ENCODE measurements around the gene OR2AE1. TPM values are rescaled to one million over a fixed set of nuclear protein-coding genes. Genes with fewer than 3 reads are reported as not detected.

The OR2AE1 gene
- total RNA-seq, 5 donors from 2014 or later (not counting 1 experiment from before 2014, with no cell fraction given): 0.35 to 1.3 (median 1.0) TPM; not detected in 1

- Histone ChIP-seq H3K9me3 (no peaks in the 10 kb centered on the region), H3K36me3 (ENCODE audit: control insufficient read depth in 2 of 2, extremely low read depth in 1 of 2, insufficient read depth in 1 of 2, low read length in 1 of 2) (peaks cover 0 to 44% of the 10 kb centered on the region in 2 donors), H3K4me1 (ENCODE audit: control insufficient read depth in 1 of 2, extremely low read depth in 1 of 2, insufficient read depth in 2 of 2, low read length in 2 of 2) (peaks cover 0 to 7% of the 10 kb centered on the region in 2 experiments), H3K27ac (ENCODE audit: low read length) (no peak overlapping the region), H3K27me3 (replicated peaks in 1 of 2; ENCODE audit: control insufficient read depth in 2 of 2, extremely low read depth in 1 of 2, insufficient read depth in 2 of 2, low read length in 1 of 2) (no peaks in the 10 kb centered on the region), H3K4me3 (ENCODE audit: control insufficient read depth in 1 of 2, extremely low read depth in 1 of 2, low read length in 1 of 2) (no peak overlapping the region)
- DNase-seq (no peak), ATAC-seq (replicated peaks in 1 of 4) (no peak)
- no peaks in the 10 kb centered on the region for H3K9me3 Mint-ChIP-seq
- peaks cover 34% of the 10 kb centered on the region for H3K36me3 Mint-ChIP-seq
- no peak overlapping the region for H3K27ac Mint-ChIP-seq
- peaks cover 57 to 82% (median 61%) of the 10 kb centered on the region in 3 donors for H3K4me1 Mint-ChIP-seq
- CTCF ChIA-PET: interaction anchor here in 1 of 2 donors (0.6 kb wide), 2 partner anchors 218 to 220 kb away, joined by 3 read pairs; no protein-coding TSS in a partner anchor
- 100% methylated on average over 1 of the region's 2 CpGs for WGBS (ENCODE audit: insufficient coverage)
- H3K27me3 Mint-ChIP-seq: no peaks in the 10 kb centered on the region
- POLR2A ChIA-PET: no interaction called here
- no peak overlapping the region for H3K4me3 Mint-ChIP-seq
Observed at GRCh38 chr7:99910976-99911375, 34.1 kb upstream of the OR2AE1 start.

- no peaks in the 10 kb centered on the region for H3K27me3 ChIP-seq (replicated peaks in 1 of 2; ENCODE audit: control insufficient read depth in 2 of 2, extremely low read depth in 1 of 2, insufficient read depth in 2 of 2, low read length in 1 of 2)
Observed at GRCh38 chr7:99901581-99901980, 24.7 kb upstream of the OR2AE1 start.

GRCh38 chr7:99899830-99900519 is 23.1 kb upstream of the OR2AE1 start:
- no peak for DNase-seq
- CTCF ChIA-PET: interaction anchor here in 1 of 2 donors (0.5 kb wide), 1 partner anchor 771 kb away, joined by 3 read pairs; no protein-coding TSS in a partner anchor
- Histone ChIP-seq H3K27ac (ENCODE audit: low read length) (no peak overlapping the region), H3K4me3 (ENCODE audit: control insufficient read depth in 1 of 2, extremely low read depth in 1 of 2, low read length in 1 of 2) (no peak overlapping the region), H3K36me3 (ENCODE audit: control insufficient read depth in 2 of 2, extremely low read depth in 1 of 2, insufficient read depth in 1 of 2, low read length in 1 of 2) (peaks cover 8 to 48% of the 10 kb centered on the region in 2 donors), H3K27me3 (replicated peaks in 1 of 2; ENCODE audit: control insufficient read depth in 2 of 2, extremely low read depth in 1 of 2, insufficient read depth in 2 of 2, low read length in 1 of 2) (no peaks in the 10 kb centered on the region), H3K9me3 (no peaks in the 10 kb centered on the region), H3K4me1 (ENCODE audit: control insufficient read depth in 1 of 2, extremely low read depth in 1 of 2, insufficient read depth in 2 of 2, low read length in 2 of 2) (peaks cover 0 to 8% of the 10 kb centered on the region in 2 experiments)
- H3K4me1 Mint-ChIP-seq: peaks cover 0 to 9% (median 6%) of the 10 kb centered on the region in 3 donors
- POLR2A ChIA-PET: no interaction called here
- WGBS (ENCODE audit: insufficient coverage): 100% methylated on average over 2 of the region's 6 CpGs
- no peaks in the 10 kb centered on the region for H3K27me3 Mint-ChIP-seq
- H3K36me3 Mint-ChIP-seq: peaks cover 61% of the 10 kb centered on the region
- H3K27ac Mint-ChIP-seq: no peak overlapping the region
- no peaks in the 10 kb centered on the region for H3K9me3 Mint-ChIP-seq
- no peak for ATAC-seq (replicated peaks in 1 of 4)
- no peak overlapping the region for H3K4me3 Mint-ChIP-seq

More at GRCh38 chr7:99901581-99901980, 24.7 kb upstream of the OR2AE1 start:
- Mint-ChIP-seq H3K4me3 (no peak overlapping the region), H3K27me3 (no peaks in the 10 kb centered on the region), H3K4me1 (peaks cover 1 to 11% (median 8%) of the 10 kb centered on the region in 3 donors), H3K9me3 (no peaks in the 10 kb centered on the region), H3K27ac (no peak overlapping the region), H3K36me3 (peaks cover 70% of the 10 kb centered on the region)
- ChIA-PET POLR2A (interaction anchor here in 1 of 2 donors (0.7 kb wide), 1 partner anchor 15 kb away, joined by 3 read pairs; no protein-coding TSS in a partner anchor), CTCF (no interaction called here)
- no peak for DNase-seq
- Histone ChIP-seq H3K9me3 (no peaks in the 10 kb centered on the region), H3K4me3 (ENCODE audit: control insufficient read depth in 1 of 2, extremely low read depth in 1 of 2, low read length in 1 of 2) (no peak overlapping the region), H3K4me1 (ENCODE audit: control insufficient read depth in 1 of 2, extremely low read depth in 1 of 2, insufficient read depth in 2 of 2, low read length in 2 of 2) (peaks cover 0 to 8% of the 10 kb centered on the region in 2 experiments), H3K27ac (ENCODE audit: low read length) (no peak overlapping the region), H3K36me3 (ENCODE audit: control insufficient read depth in 2 of 2, extremely low read depth in 1 of 2, insufficient read depth in 1 of 2, low read length in 1 of 2) (peaks cover 8 to 63% of the 10 kb centered on the region in 2 donors)
- ATAC-seq (replicated peaks in 1 of 4): no peak
- WGBS (ENCODE audit: insufficient coverage): 96% methylated on average over 10 of the region's 10 CpGs

GRCh38 chr7:99898836-99899235 is 22.0 kb upstream of the OR2AE1 start:
- no peak for ATAC-seq (replicated peaks in 1 of 4)
- no peaks in the 10 kb centered on the region for H3K27me3 Mint-ChIP-seq
- WGBS (ENCODE audit: insufficient coverage): no CpG with 5 or more reads among the region's 3 CpGs
- H3K27me3 ChIP-seq (replicated peaks in 1 of 2; ENCODE audit: control insufficient read depth in 2 of 2, extremely low read depth in 1 of 2, insufficient read depth in 2 of 2, low read length in 1 of 2): no peaks in the 10 kb centered on the region
- no peak overlapping the region for H3K27ac Mint-ChIP-seq
- ChIA-PET POLR2A (no interaction called here), CTCF (no interaction called here)
- H3K4me1 ChIP-seq (ENCODE audit: control insufficient read depth in 1 of 2, extremely low read depth in 1 of 2, insufficient read depth in 2 of 2, low read length in 2 of 2): peaks cover 0 to 8% of the 10 kb centered on the region in 2 experiments
- H3K27ac ChIP-seq (ENCODE audit: low read length): no peak overlapping the region
- no peak for DNase-seq
- no peak overlapping the region for H3K4me3 Mint-ChIP-seq
- H3K9me3 ChIP-seq: no peaks in the 10 kb centered on the region
- no peaks in the 10 kb centered on the region for H3K9me3 Mint-ChIP-seq
- H3K4me1 Mint-ChIP-seq: peaks cover 0 to 6% (median 6%) of the 10 kb centered on the region in 3 donors
- no peak overlapping the region for H3K4me3 ChIP-seq (ENCODE audit: control insufficient read depth in 1 of 2, extremely low read depth in 1 of 2, low read length in 1 of 2)
- H3K36me3 ChIP-seq (ENCODE audit: control insufficient read depth in 2 of 2, extremely low read depth in 1 of 2, insufficient read depth in 1 of 2, low read length in 1 of 2): peaks cover 8 to 38% of the 10 kb centered on the region in 2 donors
- H3K36me3 Mint-ChIP-seq: peaks cover 55% of the 10 kb centered on the region

GRCh38 chr7:99898023-99898357 is 21.2 kb upstream of the OR2AE1 start:
- CTCF ChIA-PET: no interaction called here
- Histone ChIP-seq H3K4me3 (ENCODE audit: control insufficient read depth in 1 of 2, extremely low read depth in 1 of 2, low read length in 1 of 2) (no peak overlapping the region), H3K27me3 (replicated peaks in 1 of 2; ENCODE audit: control insufficient read depth in 2 of 2, extremely low read depth in 1 of 2, insufficient read depth in 2 of 2, low read length in 1 of 2) (no peaks in the 10 kb centered on the region), H3K36me3 (ENCODE audit: control insufficient read depth in 2 of 2, extremely low read depth in 1 of 2, insufficient read depth in 1 of 2, low read length in 1 of 2) (peaks cover 8 to 29% of the 10 kb centered on the region in 2 donors), H3K4me1 (ENCODE audit: control insufficient read depth in 1 of 2, extremely low read depth in 1 of 2, insufficient read depth in 2 of 2, low read length in 2 of 2) (peaks cover 0 to 8% of the 10 kb centered on the region in 2 experiments), H3K9me3 (no peaks in the 10 kb centered on the region), H3K27ac (ENCODE audit: low read length) (no peak overlapping the region)
- H3K27ac Mint-ChIP-seq: peak overlapping the region; percentile 52 to 64
- peaks cover 47% of the 10 kb centered on the region for H3K36me3 Mint-ChIP-seq
- no peak for DNase-seq
- peaks cover 0 to 6% (median 6%) of the 10 kb centered on the region in 3 donors for H3K4me1 Mint-ChIP-seq
- no peaks in the 10 kb centered on the region for H3K27me3 Mint-ChIP-seq
- no CpG with 5 or more reads among the region's 2 CpGs for WGBS (ENCODE audit: insufficient coverage)
- no peaks in the 10 kb centered on the region for H3K9me3 Mint-ChIP-seq
- H3K4me3 Mint-ChIP-seq: no peak overlapping the region
- no peak for ATAC-seq (replicated peaks in 1 of 4)
- POLR2A ChIA-PET: no interaction called here

- Mint-ChIP-seq H3K9me3 (no peaks in the 10 kb centered on the region), H3K27me3 (no peaks in the 10 kb centered on the region), H3K36me3 (peaks cover 46% of the 10 kb centered on the region), H3K4me1 (peaks cover 0 to 6% (median 6%) of the 10 kb centered on the region in 3 donors), H3K27ac (peak overlapping the region; percentile 52 to 64), H3K4me3 (no peak overlapping the region)
- CTCF ChIA-PET: no interaction called here
- no peak overlapping the region for H3K4me3 ChIP-seq (ENCODE audit: control insufficient read depth in 1 of 2, extremely low read depth in 1 of 2, low read length in 1 of 2)
- POLR2A ChIA-PET: no interaction called here
- WGBS (ENCODE audit: insufficient coverage): 64% methylated on average over 3 of the region's 6 CpGs
- DNase-seq (peak in 1 of 35 experiments; percentile 0), ATAC-seq (replicated peaks in 1 of 4) (no peak)
- H3K36me3 ChIP-seq (ENCODE audit: control insufficient read depth in 2 of 2, extremely low read depth in 1 of 2, insufficient read depth in 1 of 2, low read length in 1 of 2): peaks cover 8 to 24% of the 10 kb centered on the region in 2 donors
- no peaks in the 10 kb centered on the region for H3K27me3 ChIP-seq (replicated peaks in 1 of 2; ENCODE audit: control insufficient read depth in 2 of 2, extremely low read depth in 1 of 2, insufficient read depth in 2 of 2, low read length in 1 of 2)
- H3K4me1 ChIP-seq (ENCODE audit: control insufficient read depth in 1 of 2, extremely low read depth in 1 of 2, insufficient read depth in 2 of 2, low read length in 2 of 2): peaks cover 0 to 8% of the 10 kb centered on the region in 2 experiments
- no peaks in the 10 kb centered on the region for H3K9me3 ChIP-seq
- H3K27ac ChIP-seq (ENCODE audit: low read length): no peak overlapping the region
Observed at GRCh38 chr7:99897322-99898022, 20.6 kb upstream of the OR2AE1 start.
